NT2/D1 (cell line): ENCODE data around the gene OR1L6.

ENCODE experiments used
- SUZ12 ChIP-seq: IDR thresholded peaks from 2 replicates; pipeline ENCODE4 v1.6.1; 2011; ENCODE audit not compliant: insufficient read length, insufficient read depth; ENCODE audit errors: extremely low read depth
- YY1 ChIP-seq: IDR thresholded peaks from 2 replicates; pipeline ENCODE4 v1.6.1; 2011; ENCODE audit not compliant: insufficient read length, insufficient read depth
- ZNF274 ChIP-seq: IDR thresholded peaks from 2 replicates; pipeline ENCODE4 v1.6.1; 2011; ENCODE audit warnings: mild to moderate bottlenecking, low read depth, low read length

GRCh38 chr9:122789256-122790046, 47.3 kb downstream of the OR1L6 start:
- TF ChIP-seq ZNF274: no peak
- TF ChIP-seq YY1: no peak
- TF ChIP-seq SUZ12: no peak
